Measurements from ENCODE around the gene SAMD5. TPM values are rescaled to one million over a fixed set of nuclear protein-coding genes. Genes with fewer than 3 reads are reported as not detected.

The SAMD5 gene
- 19.4 TPM for polyA plus RNA-seq (ENCODE audit: insufficient read length)
- long read RNA-seq, donor 1, full-length matches to known transcripts = 1 of 1 reads
- long read RNA-seq, donor 1, partial matches to known transcripts = 0 of 1 reads
- long read RNA-seq, donor 1, other reads (novel, unspliced or antisense) = 0 of 1 reads
- long read RNA-seq, donor 2, full-length matches to known transcripts = 2 of 2 reads
- long read RNA-seq, donor 2, partial matches to known transcripts = 0 of 2 reads
- long read RNA-seq, donor 2, other reads (novel, unspliced or antisense) = 0 of 2 reads
- long read RNA-seq, donor 3, full-length matches to known transcripts = 3 of 3 reads
- long read RNA-seq, donor 3, partial matches to known transcripts = 0 of 3 reads
- long read RNA-seq, donor 3, other reads (novel, unspliced or antisense) = 0 of 3 reads
- long read RNA-seq, donor 4 = 0 reads
- long read RNA-seq, donor 5, full-length matches to known transcripts = 1 of 1 reads
- long read RNA-seq, donor 5, partial matches to known transcripts = 0 of 1 reads
- long read RNA-seq, donor 5, other reads (novel, unspliced or antisense) = 0 of 1 reads
- long read RNA-seq, donor 6, full-length matches to known transcripts = 1 of 1 reads
- long read RNA-seq, donor 6, partial matches to known transcripts = 0 of 1 reads
- long read RNA-seq, donor 6, other reads (novel, unspliced or antisense) = 0 of 1 reads
- long read RNA-seq, donor 7, full-length matches to known transcripts = 4 of 4 reads
- long read RNA-seq, donor 7, partial matches to known transcripts = 0 of 4 reads
- long read RNA-seq, donor 7, other reads (novel, unspliced or antisense) = 0 of 4 reads
- long read RNA-seq, donor 8 = 0 reads

- DNase-seq = peak; percentile 49
Measured at GRCh38 chr6:147508042-147508865, at the start of gene SAMD5. TSS of gene SAMD5 (plus strand) at chr6:147508690. CDS start at chr6:147508929, 239 bp downstream.

GRCh38 chr6:147459780-147460179, 48.7 kb upstream of the SAMD5 start:
- no peak for DNase-seq

- DNase-seq = no peak
Measured at GRCh38 chr6:147463651-147464050, 44.8 kb upstream of the SAMD5 start.

GRCh38 chr6:147467428-147467827, 41.1 kb upstream of the SAMD5 start:
- no peak for DNase-seq

- DNase-seq = no peak
Measured at GRCh38 chr6:147467886-147468285, 40.6 kb upstream of the SAMD5 start.

- DNase-seq = no peak
Measured at GRCh38 chr6:147468634-147469033, 39.9 kb upstream of the SAMD5 start.

- DNase-seq = no peak
Measured at GRCh38 chr6:147479857-147480256, 28.6 kb upstream of the SAMD5 start.

GRCh38 chr6:147486683-147487082, 21.8 kb upstream of the SAMD5 start:
- DNase-seq = no peak

GRCh38 chr6:147497472-147497871, 11.0 kb upstream of the SAMD5 start:
- no peak for DNase-seq

GRCh38 chr6:147503587-147503986, 4.9 kb upstream of the SAMD5 start:
- no peak for DNase-seq

GRCh38 chr6:147504848-147505247, 3.6 kb upstream of the SAMD5 start:
- no peak for DNase-seq

- peak; percentile 56 for DNase-seq
Measured at GRCh38 chr6:147506704-147507114, 1.8 kb upstream of the SAMD5 start.

- no peak for DNase-seq
Measured at GRCh38 chr6:147507162-147508041, 1.1 kb upstream of the SAMD5 start.

- peak; percentile 21 for DNase-seq
Measured at GRCh38 chr6:147508866-147509608, 547 bp downstream of the SAMD5 start.

GRCh38 chr6:147509891-147510290, 1.4 kb downstream of the SAMD5 start:
- no peak for DNase-seq

GRCh38 chr6:147510929-147511590, 2.6 kb downstream of the SAMD5 start:
- DNase-seq = no peak

- no peak for DNase-seq
Measured at GRCh38 chr6:147514831-147515230, 6.3 kb downstream of the SAMD5 start.

- no peak for DNase-seq
Measured at GRCh38 chr6:147515327-147515726, 6.8 kb downstream of the SAMD5 start.

GRCh38 chr6:147522597-147522996, 14.1 kb downstream of the SAMD5 start:
- no peak for DNase-seq

Measured in left kidney (tissue), 8 donors.